Measurements from ENCODE around the gene CCDC83. TPM values are rescaled to one million over a fixed set of nuclear protein-coding genes. Genes with fewer than 3 reads are reported as not detected.

The CCDC83 gene
- total and polyA plus RNA-seq, 2 donors (not counting 3 experiments of a cell fraction or from before 2014, with no cell fraction given) = not detected

GRCh38 chr11:85914425-85914824 is 59.2 kb downstream of the CCDC83 start:
- CTCF ChIA-PET = no interaction called here

More at GRCh38 chr11:85914425-85914824, 59.2 kb downstream of the CCDC83 start:
- no peaks in the 10 kb centered on the region for H3K79me2 ChIP-seq (ENCODE audit: control insufficient read depth, insufficient read depth, low read length)
- H4K20me1 ChIP-seq (replicated peaks; ENCODE audit: control insufficient read depth, extremely low read depth, insufficient read depth, low read length) = no peaks in the 10 kb centered on the region
- no peaks in the 10 kb centered on the region for H3K9me3 ChIP-seq (replicated peaks; ENCODE audit: control insufficient read depth, insufficient read depth, low read length)
- no peak for TF ChIP-seq MAX (IDR thresholded peaks at IDR 0.05; ENCODE audit: insufficient read depth, insufficient read length)
- TF ChIP-seq GATA2 (IDR thresholded peaks at IDR 0.05; ENCODE audit: insufficient read depth, insufficient read length, low read depth, low read length) = no peak
- no peak for TF ChIP-seq MYC (IDR thresholded peaks at IDR 0.05; ENCODE audit: low read depth, low read length)
- no peak for TF ChIP-seq POLR2A (IDR thresholded peaks at IDR 0.05; ENCODE audit: low read depth, low read length)
- TF ChIP-seq CTCF (IDR thresholded peaks at IDR 0.05; ENCODE audit: extremely low read depth in 1 of 2, insufficient read depth in 1 of 2, low read depth in 1 of 2, low read length in 2 of 2) = no peak
- TF ChIP-seq FOS (IDR thresholded peaks at IDR 0.05; ENCODE audit: borderline replicate concordance, insufficient read depth, low read length) = no peak
- no peak for TF ChIP-seq POLR2AphosphoS5 (IDR thresholded peaks at IDR 0.05; ENCODE audit: insufficient read depth, low read depth, low read length)
- TF ChIP-seq JUN (IDR thresholded peaks at IDR 0.05; ENCODE audit: borderline replicate concordance, insufficient read depth, insufficient read length, low read depth) = no peak
- no peak for TF ChIP-seq EZH2 (IDR thresholded peaks at IDR 0.05; ENCODE audit: borderline replicate concordance, low read depth, low read length, severe bottlenecking)
- no peak overlapping the region for H3K4me2 ChIP-seq (ENCODE audit: insufficient read depth, low read length)
- no peak overlapping the region for H3K27ac ChIP-seq (ENCODE audit: insufficient read depth, low read depth, low read length)
- no peaks in the 10 kb centered on the region for H3K4me1 ChIP-seq (ENCODE audit: control insufficient read depth, extremely low read depth, insufficient read depth, low read length)
- peaks cover 23 to 27% of the 10 kb centered on the region in 2 experiments for H3K27me3 ChIP-seq (ENCODE audit: control insufficient read depth in 2 of 2, insufficient read depth in 2 of 2, low read length in 2 of 2)
- DNase-seq (ENCODE audit: low read depth, low spot score) (no peak), FAIRE-seq (no peak)
- no peaks in the 10 kb centered on the region for H3K9me1 ChIP-seq (replicated peaks; ENCODE audit: control insufficient read depth, extremely low read depth, insufficient read depth, low read length)
- POLR2A ChIA-PET = no interaction called here
- no peak overlapping the region for H3K9ac ChIP-seq (replicated peaks; ENCODE audit: extremely low read depth, insufficient read depth, low read length)
- intact Hi-C loops (cut with micrococcal nuclease) (no loop called here), dilution Hi-C loops (cut with MboI; ENCODE audit: extremely low pct_ligation_motif_present, low sequenced_read_pairs) (no loop called here)
- H3K36me3 ChIP-seq (ENCODE audit: control insufficient read depth in 2 of 2, extremely low read depth in 1 of 2, insufficient read depth in 2 of 2, low read length in 2 of 2) = no peaks in the 10 kb centered on the region
- no peak overlapping the region for H3K4me3 ChIP-seq (replicated peaks in 1 of 3; ENCODE audit: insufficient read depth in 1 of 3, low read depth in 1 of 3, low read length in 3 of 3)
- BruUV-seq (replicated peaks) = no TSS peak
- H2AFZ ChIP-seq (ENCODE audit: low read depth, low read length) = no peak overlapping the region

Data from endothelial cell of umbilical vein (primary cell).